ENCODE results near the gene LSM7. TPM values are rescaled to one million over a fixed set of nuclear protein-coding genes. Genes with fewer than 3 reads are reported as not detected.

The LSM7 gene
- total RNA-seq, 1 donor from 2014 or later: 31.4 TPM

DNA sequence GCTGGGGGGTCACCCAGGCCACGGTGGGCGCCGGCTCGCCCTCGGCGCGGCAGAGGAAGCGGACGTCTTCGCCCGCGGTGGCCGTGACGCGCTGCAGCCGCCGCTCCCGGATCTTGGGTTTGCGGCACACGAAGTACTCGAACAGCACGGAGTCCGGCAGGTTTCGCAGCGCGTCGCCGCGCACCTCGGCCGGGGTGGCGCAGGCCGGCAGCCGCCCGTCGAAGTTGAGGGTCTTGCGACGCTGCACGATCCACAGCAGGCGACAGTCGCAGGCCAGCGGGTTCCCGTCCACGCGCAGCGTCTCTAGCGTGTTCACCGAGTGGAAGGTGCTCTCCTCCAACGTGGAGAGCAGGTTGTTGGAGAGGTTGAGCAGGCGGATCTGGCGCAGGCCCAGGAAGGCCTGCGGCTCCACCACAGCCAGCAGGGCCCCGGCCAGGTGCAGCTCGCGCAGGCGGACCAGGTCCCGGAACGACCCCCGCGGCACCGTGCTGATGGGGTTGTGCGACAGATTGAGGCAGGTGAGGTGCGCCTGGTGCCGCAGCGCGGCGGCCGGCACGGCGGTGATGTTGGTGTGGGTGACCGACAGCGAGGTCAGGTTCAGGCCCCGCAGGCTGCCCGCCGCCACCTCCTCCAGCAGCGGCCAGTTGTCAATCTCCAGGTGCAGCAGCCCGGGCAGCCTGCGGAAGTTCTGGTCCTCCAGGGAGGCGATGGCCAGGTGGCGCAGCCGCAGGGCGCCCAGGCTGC is 37.8 kb downstream of the LSM7 start:
- intact Hi-C loops (cut with DNase I): no loop called here
- Histone ChIP-seq H3K27me3 (peaks cover 16% of the 10 kb centered on the region), H3K36me3 (no peaks in the 10 kb centered on the region), H3K4me1 (peaks cover 17 to 29% of the 10 kb centered on the region in 2 donors), H3K9me3 (no peaks in the 10 kb centered on the region), H3K4me3 (peak overlapping the region; percentile 45 to 58), H3K27ac (no peak overlapping the region)
- DNase-seq (ENCODE audit: low spot score in 2 of 2): no peak
- TF ChIP-seq, protein P1, sequence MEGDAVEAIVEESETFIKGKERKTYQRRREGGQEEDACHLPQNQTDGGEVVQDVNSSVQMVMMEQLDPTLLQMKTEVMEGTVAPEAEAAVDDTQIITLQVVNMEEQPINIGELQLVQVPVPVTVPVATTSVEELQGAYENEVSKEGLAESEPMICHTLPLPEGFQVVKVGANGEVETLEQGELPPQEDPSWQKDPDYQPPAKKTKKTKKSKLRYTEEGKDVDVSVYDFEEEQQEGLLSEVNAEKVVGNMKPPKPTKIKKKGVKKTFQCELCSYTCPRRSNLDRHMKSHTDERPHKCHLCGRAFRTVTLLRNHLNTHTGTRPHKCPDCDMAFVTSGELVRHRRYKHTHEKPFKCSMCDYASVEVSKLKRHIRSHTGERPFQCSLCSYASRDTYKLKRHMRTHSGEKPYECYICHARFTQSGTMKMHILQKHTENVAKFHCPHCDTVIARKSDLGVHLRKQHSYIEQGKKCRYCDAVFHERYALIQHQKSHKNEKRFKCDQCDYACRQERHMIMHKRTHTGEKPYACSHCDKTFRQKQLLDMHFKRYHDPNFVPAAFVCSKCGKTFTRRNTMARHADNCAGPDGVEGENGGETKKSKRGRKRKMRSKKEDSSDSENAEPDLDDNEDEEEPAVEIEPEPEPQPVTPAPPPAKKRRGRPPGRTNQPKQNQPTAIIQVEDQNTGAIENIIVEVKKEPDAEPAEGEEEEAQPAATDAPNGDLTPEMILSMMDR (IDR thresholded peaks at IDR 0.05): no peak

DNA sequence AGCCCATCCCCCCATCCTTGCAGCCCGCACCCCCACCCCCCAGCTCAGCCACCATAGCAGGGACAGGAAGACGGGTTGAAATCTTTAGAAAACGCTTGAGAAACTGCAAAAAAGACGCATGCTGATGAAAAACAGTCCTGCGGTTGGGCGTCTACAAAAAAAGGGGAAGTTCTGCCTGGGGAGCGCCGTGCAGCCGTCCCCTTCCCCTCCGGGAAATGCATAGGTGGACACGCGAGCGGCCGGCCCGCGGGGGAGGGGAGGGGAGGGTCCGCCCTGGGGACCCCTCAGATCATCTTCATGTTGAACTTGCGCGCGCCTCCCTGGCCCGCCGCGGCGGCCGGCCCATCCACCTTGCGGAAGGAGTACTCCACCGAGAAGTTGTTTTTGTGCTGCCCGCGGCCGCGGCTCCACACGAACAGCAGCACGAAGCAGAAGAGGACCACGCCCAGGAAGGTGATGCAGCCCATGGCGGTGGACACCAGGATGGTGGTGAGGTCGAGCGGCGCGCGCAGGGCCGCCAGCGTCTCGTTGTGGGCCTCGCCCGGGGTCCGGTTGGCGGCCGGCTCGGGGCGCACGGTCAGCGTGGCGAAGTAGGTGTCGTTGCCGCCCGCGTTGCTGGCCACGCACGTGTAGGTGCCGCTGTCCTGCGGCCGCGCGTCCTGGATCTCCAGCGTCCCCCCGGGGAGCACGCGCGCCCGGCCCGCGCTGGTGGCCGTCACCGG is 38.5 kb downstream of the LSM7 start:
- Histone ChIP-seq H3K36me3 (no peaks in the 10 kb centered on the region), H3K9me3 (no peaks in the 10 kb centered on the region), H3K4me3 (peak overlapping the region; percentile 45 to 58), H3K4me1 (peaks cover 17 to 28% of the 10 kb centered on the region in 2 donors), H3K27ac (peak overlapping the region in 1 of 2 donors; percentile 30), H3K27me3 (peaks cover 16% of the 10 kb centered on the region)
- TF ChIP-seq, protein P1 (IDR thresholded peaks at IDR 0.05): no peak
- intact Hi-C loops (cut with DNase I): no loop called here
- no peak for DNase-seq (ENCODE audit: low spot score in 2 of 2)

DNA sequence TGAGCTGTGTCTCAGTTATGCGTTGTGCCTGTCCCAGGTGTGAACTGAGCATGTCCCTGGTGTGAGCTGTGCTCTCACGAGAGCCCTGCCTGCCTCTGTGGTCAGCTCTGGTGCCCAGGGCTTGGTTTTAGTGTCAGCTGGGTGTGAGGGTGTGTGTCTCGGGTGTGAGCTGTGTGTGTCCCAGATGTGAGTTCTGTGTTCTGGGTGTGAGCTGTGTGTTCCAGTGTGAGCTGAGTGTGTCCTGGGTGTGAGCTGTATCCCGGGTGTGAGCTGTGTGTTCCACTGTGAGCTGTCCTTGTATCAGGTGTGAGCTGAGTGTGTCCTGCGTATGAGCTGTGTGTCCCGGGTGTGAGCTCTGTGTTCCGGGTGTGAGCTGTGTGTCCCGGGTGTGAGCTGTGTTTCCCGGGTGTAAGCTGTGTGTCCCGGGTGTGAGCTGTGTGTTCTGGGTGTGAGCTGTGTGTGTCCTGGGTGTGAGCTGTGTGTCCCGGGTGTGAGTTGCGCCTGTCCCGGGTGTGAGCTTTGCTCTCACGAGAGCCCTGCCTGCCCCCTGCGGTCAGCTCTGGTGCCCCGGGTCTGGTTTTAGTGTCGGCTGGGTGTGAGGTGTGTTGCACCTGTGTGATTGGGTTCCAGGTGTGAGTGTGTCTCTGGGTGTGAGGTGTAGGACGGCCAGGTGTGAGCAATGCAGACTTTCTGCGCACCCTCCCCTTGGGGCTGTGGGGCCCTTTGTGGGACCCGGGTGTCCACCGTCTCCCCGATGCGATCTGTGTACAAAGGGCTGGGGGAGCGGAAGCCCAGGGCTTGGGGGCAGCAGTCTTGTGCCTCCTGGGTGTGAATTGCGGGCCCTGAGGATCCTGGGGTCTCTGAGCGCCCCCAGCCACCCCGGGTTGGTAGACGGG is 39.3 kb downstream of the LSM7 start:
- peak overlapping the region in 1 of 2 donors; percentile 58 for H3K4me3 ChIP-seq
- H3K36me3 ChIP-seq: no peaks in the 10 kb centered on the region
- peaks cover 16% of the 10 kb centered on the region for H3K27me3 ChIP-seq
- intact Hi-C loops (cut with DNase I): no loop called here
- no peak for DNase-seq (ENCODE audit: low spot score in 2 of 2)
- H3K9me3 ChIP-seq: no peaks in the 10 kb centered on the region
- no peak overlapping the region for H3K27ac ChIP-seq
- peaks cover 14 to 20% of the 10 kb centered on the region in 2 donors for H3K4me1 ChIP-seq
- TF ChIP-seq, protein P1 (IDR thresholded peaks at IDR 0.05): no peak

DNA sequence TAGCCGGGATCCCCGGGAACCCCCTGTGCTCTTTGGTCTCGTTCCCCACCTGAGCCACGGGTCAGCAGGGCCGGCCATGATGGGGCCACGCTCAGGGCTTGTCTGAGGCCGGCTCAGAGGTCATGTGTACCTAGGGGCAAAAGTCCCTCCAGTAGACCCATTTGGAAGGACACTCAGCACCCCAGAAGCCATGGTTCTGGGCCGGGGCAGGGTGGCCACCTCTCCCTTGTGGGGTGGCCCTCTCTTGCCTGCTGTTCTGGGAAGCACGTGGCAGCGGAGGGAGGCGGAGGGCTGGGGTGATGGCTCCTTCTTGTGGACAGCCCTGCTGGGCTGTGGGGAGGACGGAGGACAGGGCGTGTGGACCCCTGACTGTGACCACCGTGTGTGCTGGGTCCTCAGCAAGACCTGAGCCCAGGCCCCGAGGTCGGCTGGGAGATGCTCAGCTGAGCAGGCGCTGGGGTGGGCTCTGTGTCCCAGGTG is 40.0 kb downstream of the LSM7 start:
- H3K4me1 ChIP-seq: peaks cover 12 to 16% of the 10 kb centered on the region in 2 donors
- no peak overlapping the region for H3K27ac ChIP-seq
- intact Hi-C loops (cut with DNase I): no loop called here
- H3K9me3 ChIP-seq: no peaks in the 10 kb centered on the region
- H3K27me3 ChIP-seq: peaks cover 16% of the 10 kb centered on the region
- TF ChIP-seq, protein P1 (IDR thresholded peaks at IDR 0.05): no peak
- no peak overlapping the region for H3K4me3 ChIP-seq
- DNase-seq (ENCODE audit: low spot score in 2 of 2): no peak
- no peaks in the 10 kb centered on the region for H3K36me3 ChIP-seq

DNA sequence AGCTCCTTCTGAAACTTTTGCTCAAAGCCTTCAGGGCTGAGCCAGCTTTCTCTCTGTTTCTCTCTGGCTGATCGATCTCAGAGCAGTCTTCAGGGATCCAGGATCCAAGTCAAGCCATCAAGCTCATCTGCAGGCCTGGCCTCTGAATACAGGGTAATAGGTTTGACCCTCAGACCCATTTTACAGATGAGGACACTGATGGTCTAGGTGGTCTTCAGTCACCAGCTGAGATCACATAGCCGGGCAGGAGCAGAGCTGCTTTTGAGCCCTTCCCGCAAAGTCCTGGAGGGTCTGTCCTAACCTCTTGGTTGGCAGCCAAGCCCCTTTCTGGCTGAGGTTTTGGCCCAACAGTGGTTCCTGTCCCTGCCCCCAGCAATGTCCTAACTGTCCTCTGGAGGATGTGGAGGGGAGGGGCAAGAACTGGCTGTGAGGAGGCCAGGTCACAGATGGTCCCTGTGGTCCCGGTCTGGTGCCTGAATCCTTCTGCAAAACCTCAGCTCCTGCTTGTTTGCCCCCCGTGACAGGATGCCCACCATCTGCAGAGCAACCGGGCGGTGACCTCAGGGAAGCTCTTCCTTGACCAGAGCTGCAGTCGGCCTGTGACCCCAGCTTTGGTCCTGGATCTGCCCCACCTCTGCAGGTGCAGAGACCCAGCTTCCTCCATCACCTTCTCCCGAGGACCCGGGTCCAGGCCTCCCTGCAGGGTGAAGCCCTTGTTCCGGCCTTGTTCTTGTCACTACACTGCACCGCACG is 40.6 kb downstream of the LSM7 start:
- H3K36me3 ChIP-seq: no peaks in the 10 kb centered on the region
- peaks cover 16% of the 10 kb centered on the region for H3K27me3 ChIP-seq
- H3K9me3 ChIP-seq: no peaks in the 10 kb centered on the region
- H3K27ac ChIP-seq: no peak overlapping the region
- H3K4me1 ChIP-seq: peaks cover 12 to 16% of the 10 kb centered on the region in 2 donors
- intact Hi-C loops (cut with DNase I): no loop called here
- DNase-seq (ENCODE audit: low spot score in 2 of 2): no peak
- no peak overlapping the region for H3K4me3 ChIP-seq
- TF ChIP-seq, protein P1 (IDR thresholded peaks at IDR 0.05): no peak
